Heart right ventricle (tissue), 16 donors: ENCODE measurements around the gene PRKN. TPM values are rescaled to one million over a fixed set of nuclear protein-coding genes. Genes with fewer than 3 reads are reported as not detected.
"Not testable (repeated sequence)": the region's sequence is repeated elsewhere in the genome, so short reads cannot be mapped to it uniquely, and the experiment has no call there.

ENCODE experiments used
- ATAC-seq, 8 donors: fragments of 200-7000 bp; cut with Tn5 transposase; one replicate each; pipeline ENCODE4 v1.9.1; 2020; ENCODE audit warnings: mild to moderate bottlenecking in 8 of 8, moderate library complexity in 8 of 8, moderate number of reproducible peaks in 1 of 8
- DNase-seq, 2 donors: peaks; one replicate each; pipeline ENCODE4 v3.0.0-alpha.2; 2020
- H3K27ac ChIP-seq, 10 donors: fragments of 200-600 bp; sonication (generic) in 2 of 10; one replicate each; pipeline versions ENCODE4 v1.5.0 to v1.8.0; 2020 to 2022; ENCODE audit warnings: mild to moderate bottlenecking in 3 of 10
- H3K27me3 ChIP-seq, 7 donors: fragments of 200-600 bp; one replicate each; pipeline ENCODE4 v1.8.0; 2021 to 2022; ENCODE audit warnings: mild to moderate bottlenecking in 2 of 7
- H3K36me3 ChIP-seq, 9 donors: fragments of 200-600 bp; sonication (generic) in 1 of 9; one replicate each; pipeline versions ENCODE4 v1.5.0 to v1.8.0; 2020 to 2022; ENCODE audit warnings: mild to moderate bottlenecking in 2 of 9
- H3K4me1 ChIP-seq, 9 donors: fragments of 200-600 bp; sonication (generic) in 1 of 9; one replicate each; pipeline versions ENCODE4 v1.5.0 to v1.8.0; 2020 to 2022; ENCODE audit warnings: mild to moderate bottlenecking in 4 of 9
- H3K4me3 ChIP-seq, 10 donors: fragments of 200-600 bp; sonication (generic) in 2 of 10; one replicate each; pipeline versions ENCODE4 v1.5.0 to v1.8.0; 2020 to 2022; ENCODE audit warnings: mild to moderate bottlenecking in 7 of 10, moderate library complexity in 2 of 10
- H3K9me3 ChIP-seq, 11 donors: fragments of 200-600 bp in 10 of 11; sonication (generic) in 2 of 11; one replicate each; pipeline versions ENCODE4 v1.5.0 to v1.8.0; 2013 to 2022; ENCODE audit warnings: mild to moderate bottlenecking in 2 of 11, control low read depth in 1 of 11, moderate library complexity in 1 of 11
- WGBS, 2 donors: extraction: QIAGEN DNeasy Blood & Tissue Kit; methylation state at CpG; one replicate each; pipeline ENCODE4 v1.1.7; 2013; ENCODE audit warnings: inconsistent platforms in 1 of 2; 5-methylcytosine and 5-hydroxymethylcytosine counted together
- intact Hi-C, 10 donors: fragments of 100-400 bp; cut with DNase I; formaldehyde crosslinking; loops; one replicate each; pipeline versions ENCODE4 v1.11.1 to v1.14.2; 2022
- polyA plus RNA-seq, 2 donors: library from polyadenylated mRNA; stranded (reverse); fragments of 200-250 nt; gene quantifications; one replicate each; pipeline ENCODE4 v1.2.3, GENCODE V29; 2013
- total RNA-seq, 10 donors: library from RNA; stranded (reverse); fragmentation: NEBNext Ultra II Directional in 3 of 10; extraction: Animal tissue kit (Norgen Biotek cat#: 25700) in 3 of 10; gene quantifications; one replicate each; pipeline versions ENCODE4 v1.2.1 to v1.2.4, GENCODE V29; 2021 to 2023
- TF ChIP-seq, protein P1 (sequence below), 9 donors: fragments of 200-600 bp; sonication (generic) in 2 of 9; IDR thresholded peaks; one replicate each; pipeline versions ENCODE4 v1.5.0 to v1.8.0; 2021 to 2022; ENCODE audit warnings: antibody characterized with exemption in 9 of 9, mild to moderate bottlenecking in 5 of 9, moderate library complexity in 1 of 9
- donor health status: Arrhythmogenic right ventricular cardiomyopathy.
- donor health status: ischemic (EF 13 %, LVEDD 7.1; RV severe dilation, severe dysfunction).
- donor health status: healthy with polysubstance abuse.
- donor health status: DM: no; HTN: yes; CAD: no.
- donor health status: DM: no; HTN: no; CAD: no.
- donor health status: ischemic (EF 25% LVEDD 6.9; RV normal size, moderate dysfunction).
- donor health status: ischemic (EF 25% LVEDD 5.7; RV mildly dilated, moderate dysfunction).
- donor health status: healthy.
- donor health status: DM: yes; HTN: yes; CAD: no.
- donor health status: Ischemic cardiomyopathy.
- donor health status: ischemic (EF 35%, LVEDD 5.7; RV mildly dilated, moderate dysfunction).
- donor health status: nonischemic (EF 11% LVEDD 7.7; RV severe dilation, severe dysfunction).
- donor health status: DM: yes; HTN: yes; CAD: no.
- donor health status: PGD.
- donor health status: ischemic (EF 29% LVEDD 5.4; RV normal size, mild dysfunction).
- donor health status: nonischemic (EF 23%, LVEDD 6.1; RV moderate dilation, normal function).

PRKN gene
- total and polyA plus RNA-seq, 12 donors = 2.3 to 27.7 (median 26.3) TPM

DNA sequence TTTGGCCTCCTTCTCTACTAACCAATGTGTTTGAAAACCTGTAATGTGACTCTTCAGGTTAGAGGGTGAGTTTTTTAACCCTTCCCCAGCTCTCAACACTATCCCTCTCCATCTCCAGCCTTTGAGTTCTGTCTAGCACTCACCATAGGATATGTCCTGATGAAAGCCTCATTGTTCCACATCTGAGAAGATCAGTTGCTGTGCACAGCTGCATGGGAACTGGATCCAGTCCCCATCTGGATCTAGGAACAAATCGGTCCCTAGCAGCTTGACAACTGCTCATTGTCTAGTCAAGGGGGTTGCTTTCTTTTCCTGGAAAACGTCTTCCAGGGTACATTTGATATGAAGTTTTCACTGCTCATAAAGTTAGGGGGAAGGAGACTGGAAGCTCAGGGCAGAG, 1408.3 kb downstream of the PRKN start:
- Histone ChIP-seq H3K4me3 (no peak overlapping the region), H3K9me3 (peaks cover 0 to 11% (median 0%) of the 10 kb centered on the region in 11 donors), H3K4me1 (no peaks in the 10 kb centered on the region), H3K27ac (no peak overlapping the region), H3K36me3 (no peaks in the 10 kb centered on the region), H3K27me3 (peaks cover 0 to 2% (median 0%) of the 10 kb centered on the region in 7 donors)
- DNase-seq = no peak
- ATAC-seq = no peak
- intact Hi-C loops = no loop called here
- 58 to 61% methylated on average over 2 of the region's 2 CpGs for WGBS, 2 donors
- TF ChIP-seq, protein P1, sequence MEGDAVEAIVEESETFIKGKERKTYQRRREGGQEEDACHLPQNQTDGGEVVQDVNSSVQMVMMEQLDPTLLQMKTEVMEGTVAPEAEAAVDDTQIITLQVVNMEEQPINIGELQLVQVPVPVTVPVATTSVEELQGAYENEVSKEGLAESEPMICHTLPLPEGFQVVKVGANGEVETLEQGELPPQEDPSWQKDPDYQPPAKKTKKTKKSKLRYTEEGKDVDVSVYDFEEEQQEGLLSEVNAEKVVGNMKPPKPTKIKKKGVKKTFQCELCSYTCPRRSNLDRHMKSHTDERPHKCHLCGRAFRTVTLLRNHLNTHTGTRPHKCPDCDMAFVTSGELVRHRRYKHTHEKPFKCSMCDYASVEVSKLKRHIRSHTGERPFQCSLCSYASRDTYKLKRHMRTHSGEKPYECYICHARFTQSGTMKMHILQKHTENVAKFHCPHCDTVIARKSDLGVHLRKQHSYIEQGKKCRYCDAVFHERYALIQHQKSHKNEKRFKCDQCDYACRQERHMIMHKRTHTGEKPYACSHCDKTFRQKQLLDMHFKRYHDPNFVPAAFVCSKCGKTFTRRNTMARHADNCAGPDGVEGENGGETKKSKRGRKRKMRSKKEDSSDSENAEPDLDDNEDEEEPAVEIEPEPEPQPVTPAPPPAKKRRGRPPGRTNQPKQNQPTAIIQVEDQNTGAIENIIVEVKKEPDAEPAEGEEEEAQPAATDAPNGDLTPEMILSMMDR (IDR thresholded peaks at IDR 0.05) = no peak

DNA sequence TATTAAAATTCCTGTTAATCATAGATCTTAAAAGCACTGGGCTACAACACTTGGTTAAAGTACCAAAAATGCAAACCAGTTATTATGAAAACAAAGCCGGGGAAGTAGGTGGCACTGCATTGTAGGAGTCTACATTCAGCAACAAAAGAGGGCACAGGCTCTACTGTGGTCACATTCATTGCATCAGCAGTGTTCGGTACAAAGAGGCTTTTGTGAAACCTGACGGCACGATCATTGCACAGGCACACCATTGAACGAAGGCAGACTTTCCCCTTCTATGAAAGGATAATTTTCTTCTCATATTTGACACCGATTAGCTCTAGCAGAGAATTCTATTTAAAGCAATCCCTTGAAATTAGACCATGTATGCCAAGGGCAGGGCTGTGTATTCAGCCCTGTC, 1409.1 kb downstream of the PRKN start:
- DNase-seq (no peak), ATAC-seq (no peak)
- Histone ChIP-seq H3K9me3 (peaks cover 0 to 11% (median 0%) of the 10 kb centered on the region in 11 donors), H3K27ac (no peak overlapping the region), H3K4me3 (no peak overlapping the region), H3K27me3 (no peaks in the 10 kb centered on the region), H3K36me3 (no peaks in the 10 kb centered on the region), H3K4me1 (no peaks in the 10 kb centered on the region)
- WGBS, 2 donors = 85 to 86% methylated on average over 6 of the region's 6 CpGs
- TF ChIP-seq, protein P1 (IDR thresholded peaks at IDR 0.05) = no peak
- intact Hi-C loops = no loop called here

DNA sequence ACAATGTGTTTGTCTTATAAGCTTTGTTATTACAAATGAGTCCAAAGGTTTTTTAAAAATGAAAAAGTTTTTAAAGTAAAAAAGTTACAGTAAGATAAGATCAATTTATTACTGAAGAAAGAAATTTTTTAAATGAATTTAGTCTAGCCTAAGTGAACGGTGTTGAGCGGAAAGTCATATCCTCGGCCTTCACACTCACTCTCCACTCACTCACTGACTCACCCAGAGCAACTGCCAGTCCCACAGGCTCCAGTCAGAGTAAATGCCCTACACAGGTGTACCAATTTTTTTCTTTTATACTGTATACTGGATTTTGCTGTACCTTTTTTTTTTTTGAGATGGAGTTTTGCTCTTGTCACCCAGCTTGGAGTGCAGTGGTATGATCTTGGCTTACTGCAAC, 1411.0 kb downstream of the PRKN start:
- no peaks in the 10 kb centered on the region for H3K4me1 ChIP-seq
- peaks cover 0 to 11% (median 0%) of the 10 kb centered on the region in 11 donors for H3K9me3 ChIP-seq
- H3K27me3 ChIP-seq = no peaks in the 10 kb centered on the region
- H3K4me3 ChIP-seq = no peak overlapping the region
- TF ChIP-seq, protein P1 (IDR thresholded peaks at IDR 0.05) = no peak
- ATAC-seq (no peak), DNase-seq (no peak)
- no peaks in the 10 kb centered on the region for H3K36me3 ChIP-seq
- WGBS, 2 donors = 96 to 97% methylated on average over 3 of the region's 3 CpGs
- H3K27ac ChIP-seq = no peak overlapping the region
- intact Hi-C loops = no loop called here

DNA sequence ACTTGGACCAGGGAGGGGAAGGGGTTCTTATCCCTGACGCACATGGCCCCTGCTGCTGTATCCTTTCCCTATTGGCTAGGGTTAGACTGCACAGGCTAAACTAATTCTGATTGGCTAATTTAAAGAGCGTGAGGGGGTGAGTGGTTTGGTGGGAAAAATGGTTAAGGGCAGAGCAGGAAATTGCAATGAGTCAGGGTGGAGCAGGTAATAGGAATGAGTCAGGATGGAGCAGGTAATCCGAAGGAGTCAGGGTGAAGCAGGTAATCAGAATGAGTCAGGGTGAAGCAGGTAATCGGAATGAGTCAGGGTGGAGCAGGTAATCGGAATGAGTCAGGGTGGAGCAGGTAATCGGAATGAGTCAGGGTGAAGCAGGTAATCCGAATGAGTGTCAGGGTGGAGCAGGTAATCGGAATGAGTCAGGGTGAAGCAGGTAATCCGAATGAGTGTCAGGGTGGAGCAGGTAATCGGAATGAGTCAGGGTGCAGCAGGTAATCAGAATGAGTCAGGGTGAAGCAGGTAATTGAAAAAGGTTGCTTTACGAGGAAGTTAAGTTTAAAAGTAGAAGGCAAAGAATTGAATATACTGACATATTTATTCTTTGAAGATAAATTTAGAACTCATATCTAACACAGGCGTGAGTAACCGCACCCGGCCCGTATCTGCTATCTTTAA, 1412.2 kb downstream of the PRKN start:
- H3K9me3 ChIP-seq = peaks cover 0 to 11% (median 0%) of the 10 kb centered on the region in 11 donors
- H3K27me3 ChIP-seq, H3K4me3 ChIP-seq, intact Hi-C loops, H3K27ac ChIP-seq, H3K4me1 ChIP-seq, H3K36me3 ChIP-seq, DNase-seq, ATAC-seq: not testable (repeated sequence)
- WGBS, 2 donors = 79 to 87% methylated on average over 15 of the region's 15 CpGs

DNA sequence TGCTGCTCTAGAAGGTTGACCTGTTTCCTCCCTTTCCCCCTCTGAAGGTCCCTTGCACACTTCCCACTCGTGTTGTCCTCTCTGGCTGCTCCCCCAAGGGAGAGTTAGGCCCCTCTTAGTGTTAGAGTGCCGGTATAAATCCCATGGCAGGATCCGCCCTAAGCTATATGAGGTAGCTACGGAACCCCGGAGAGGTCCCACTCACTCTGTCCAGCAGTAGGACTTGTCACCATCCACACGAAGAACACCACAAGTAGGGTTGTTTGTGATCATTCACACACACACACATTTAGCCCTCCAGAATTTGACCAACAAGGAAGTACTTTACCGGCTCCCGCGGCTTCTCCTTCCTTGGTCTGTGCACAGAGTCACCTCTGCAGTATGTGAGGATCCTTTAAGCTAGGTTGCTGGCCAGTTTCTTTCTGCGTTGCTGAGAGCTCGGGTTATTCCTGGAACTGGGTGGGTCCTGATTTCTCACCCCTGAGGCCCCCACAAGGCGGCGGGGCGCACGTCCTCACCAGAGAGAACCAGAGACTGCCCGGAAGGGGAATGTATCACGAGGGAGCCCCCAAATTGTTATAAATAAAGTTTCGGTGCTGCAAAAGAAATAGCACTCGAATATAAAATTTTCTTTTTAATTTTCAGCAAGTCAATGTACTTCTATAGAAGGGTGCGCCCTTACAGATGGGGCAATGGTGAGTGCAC, 1412.9 kb downstream of the PRKN start:
- H3K27me3 ChIP-seq, H3K36me3 ChIP-seq, H3K27ac ChIP-seq, DNase-seq, intact Hi-C loops, H3K4me3 ChIP-seq, ATAC-seq, H3K4me1 ChIP-seq: not testable (repeated sequence)
- peaks cover 0 to 11% (median 0%) of the 10 kb centered on the region in 11 donors for H3K9me3 ChIP-seq
- 92 to 96% methylated on average over 20 of the region's 20 CpGs for WGBS, 2 donors
